NB4 (cell line): ENCODE results near the gene GPATCH8.
"Not testable (repeated sequence)": the region's sequence is repeated elsewhere in the genome, so short reads cannot be mapped to it uniquely, and the experiment has no call there.

Experiments
- DNase-seq: peaks from one replicate; pipeline ENCODE4 v3.0.0; 2010; ENCODE audit warnings: low read depth
- H3K4me3 ChIP-seq: one replicate; pipeline ENCODE4 v1.5.1; 2011; ENCODE audit warnings: mild to moderate bottlenecking, low read depth, low read length, moderate library complexity
- CTCF ChIP-seq: IDR thresholded peaks from one replicate; pipeline ENCODE4 v1.5.1; 2012; ENCODE audit warnings: low read depth, low read length
- MAX ChIP-seq: IDR thresholded peaks from 2 replicates; pipeline ENCODE4 v1.6.1; 2011; ENCODE audit warnings: low read depth, low read length
- MYC ChIP-seq: IDR thresholded peaks from 2 replicates; pipeline ENCODE4 v1.6.1; 2011; ENCODE audit warnings: low read depth, low read length
- POLR2A ChIP-seq: IDR thresholded peaks from 2 replicates; pipeline ENCODE4 v1.6.1; 2011; ENCODE audit warnings: mild to moderate bottlenecking; ENCODE audit not compliant: insufficient read length; ENCODE audit errors: extremely low read depth

GPATCH8 gene

GRCh38 chr17:44527954-44528353, 24.7 kb upstream of the GPATCH8 start:
- TF ChIP-seq POLR2A, result no peak
- no peak for TF ChIP-seq CTCF
- TF ChIP-seq MAX, result no peak
- no peak for TF ChIP-seq MYC
- no peak for DNase-seq

GRCh38 chr17:44527102-44527501, 23.9 kb upstream of the GPATCH8 start:
- no peak for DNase-seq
- TF ChIP-seq POLR2A (no peak), MAX (no peak), MYC (no peak), CTCF (no peak)
- H3K4me3 ChIP-seq, result no peak overlapping the region

More at GRCh38 chr17:44527954-44528353, 24.7 kb upstream of the GPATCH8 start:
- no peak overlapping the region for H3K4me3 ChIP-seq

- TF ChIP-seq MYC, result no peak
- no peak for TF ChIP-seq MAX
- TF ChIP-seq CTCF, result no peak
- no peak for TF ChIP-seq POLR2A
- no peak for DNase-seq
Observed at GRCh38 chr17:44523672-44523972, 20.4 kb upstream of the GPATCH8 start.

GRCh38 chr17:44522883-44523671, 19.9 kb upstream of the GPATCH8 start:
- TF ChIP-seq CTCF, result peak; percentile 80
- TF ChIP-seq MYC, result no peak
- TF ChIP-seq POLR2A, result no peak
- DNase-seq, result peak; percentile 74
- no peak overlapping the region for H3K4me3 ChIP-seq

More at GRCh38 chr17:44523672-44523972, 20.4 kb upstream of the GPATCH8 start:
- H3K4me3 ChIP-seq, result no peak overlapping the region

- H3K4me3 ChIP-seq, result no peak overlapping the region
- DNase-seq, result no peak
- TF ChIP-seq MAX (no peak), CTCF (no peak), POLR2A (no peak), MYC (no peak)
Observed at GRCh38 chr17:44518032-44518431, 14.8 kb upstream of the GPATCH8 start.

GRCh38 chr17:44511241-44512134, 8.3 kb upstream of the GPATCH8 start:
- peak; percentile 47 for DNase-seq
- H3K4me3 ChIP-seq, result not testable (repeated sequence)

GRCh38 chr17:44506939-44507604, 3.9 kb upstream of the GPATCH8 start:
- DNase-seq, H3K4me3 ChIP-seq: not testable (repeated sequence)
